ENCODE results near the gene PLA2G3.

GRCh38 chr22:31176923-31177322 is 36.6 kb upstream of the PLA2G3 start:
- TF ChIP-seq CTCF (IDR thresholded peaks at IDR 0.05), result no peak
- TF ChIP-seq, protein P1, sequence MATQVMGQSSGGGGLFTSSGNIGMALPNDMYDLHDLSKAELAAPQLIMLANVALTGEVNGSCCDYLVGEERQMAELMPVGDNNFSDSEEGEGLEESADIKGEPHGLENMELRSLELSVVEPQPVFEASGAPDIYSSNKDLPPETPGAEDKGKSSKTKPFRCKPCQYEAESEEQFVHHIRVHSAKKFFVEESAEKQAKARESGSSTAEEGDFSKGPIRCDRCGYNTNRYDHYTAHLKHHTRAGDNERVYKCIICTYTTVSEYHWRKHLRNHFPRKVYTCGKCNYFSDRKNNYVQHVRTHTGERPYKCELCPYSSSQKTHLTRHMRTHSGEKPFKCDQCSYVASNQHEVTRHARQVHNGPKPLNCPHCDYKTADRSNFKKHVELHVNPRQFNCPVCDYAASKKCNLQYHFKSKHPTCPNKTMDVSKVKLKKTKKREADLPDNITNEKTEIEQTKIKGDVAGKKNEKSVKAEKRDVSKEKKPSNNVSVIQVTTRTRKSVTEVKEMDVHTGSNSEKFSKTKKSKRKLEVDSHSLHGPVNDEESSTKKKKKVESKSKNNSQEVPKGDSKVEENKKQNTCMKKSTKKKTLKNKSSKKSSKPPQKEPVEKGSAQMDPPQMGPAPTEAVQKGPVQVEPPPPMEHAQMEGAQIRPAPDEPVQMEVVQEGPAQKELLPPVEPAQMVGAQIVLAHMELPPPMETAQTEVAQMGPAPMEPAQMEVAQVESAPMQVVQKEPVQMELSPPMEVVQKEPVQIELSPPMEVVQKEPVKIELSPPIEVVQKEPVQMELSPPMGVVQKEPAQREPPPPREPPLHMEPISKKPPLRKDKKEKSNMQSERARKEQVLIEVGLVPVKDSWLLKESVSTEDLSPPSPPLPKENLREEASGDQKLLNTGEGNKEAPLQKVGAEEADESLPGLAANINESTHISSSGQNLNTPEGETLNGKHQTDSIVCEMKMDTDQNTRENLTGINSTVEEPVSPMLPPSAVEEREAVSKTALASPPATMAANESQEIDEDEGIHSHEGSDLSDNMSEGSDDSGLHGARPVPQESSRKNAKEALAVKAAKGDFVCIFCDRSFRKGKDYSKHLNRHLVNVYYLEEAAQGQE (IDR thresholded peaks at IDR 0.05; ENCODE audit: insufficient read depth in 1 of 2, low read depth in 2 of 2, low read length in 1 of 2), result no peak
- no peak for TF ChIP-seq SIN3A (IDR thresholded peaks at IDR 0.05; ENCODE audit: borderline replicate concordance, insufficient read depth, low read depth, low read length)
- no peak for TF ChIP-seq POLR2AphosphoS5 (IDR thresholded peaks at IDR 0.05; ENCODE audit: low read depth, low read length)

Measured in Panc1 (cell line).